ENCODE measurements around the gene PDILT. TPM values are rescaled to one million over a fixed set of nuclear protein-coding genes. Genes with fewer than 3 reads are reported as not detected.

PDILT gene
- total RNA-seq, 4 donors from 2014 or later = not detected

GRCh38 chr16:20336955-20337354, 67.6 kb downstream of the PDILT start:
- in situ Hi-C loops (cut with MboI; ENCODE audit: low sequenced_read_pairs in 4 of 4) = no loop called here
- no peak overlapping the region for H3K4me3 ChIP-seq
- H3K4me1 ChIP-seq = no peaks in the 10 kb centered on the region
- TF ChIP-seq POLR2A (IDR thresholded peaks at IDR 0.05) (no peak), CTCF (IDR thresholded peaks at IDR 0.05 in 4 of 5, conservative IDR thresholded peaks at IDR 0.05 in 1 of 5) (no peak)
- H3K36me3 ChIP-seq = no peaks in the 10 kb centered on the region
- DNase-seq (no peak), ATAC-seq (no peak)
- H3K27me3 ChIP-seq = no peaks in the 10 kb centered on the region
- no peak overlapping the region for H3K27ac ChIP-seq
- no peaks in the 10 kb centered on the region for H3K9me3 ChIP-seq
- intact Hi-C loops (cut with DNase I; ENCODE audit: low total_unique reads) = no loop called here

GRCh38 chr16:20334396-20334795, 70.1 kb downstream of the PDILT start:
- DNase-seq = no peak
- no peaks in the 10 kb centered on the region for H3K9me3 ChIP-seq
- TF ChIP-seq POLR2A (IDR thresholded peaks at IDR 0.05) = no peak
- TF ChIP-seq CTCF (IDR thresholded peaks at IDR 0.05 in 4 of 5, conservative IDR thresholded peaks at IDR 0.05 in 1 of 5) = no peak
- intact Hi-C loops (cut with DNase I; ENCODE audit: low total_unique reads) (no loop called here), in situ Hi-C loops (cut with MboI; ENCODE audit: low sequenced_read_pairs in 4 of 4) (no loop called here)
- H3K4me3 ChIP-seq = no peak overlapping the region
- no peaks in the 10 kb centered on the region for H3K4me1 ChIP-seq
- H3K27ac ChIP-seq = no peak overlapping the region
- H3K27me3 ChIP-seq = no peaks in the 10 kb centered on the region
- no peak for ATAC-seq
- H3K36me3 ChIP-seq = no peaks in the 10 kb centered on the region

GRCh38 chr16:20333120-20333519, 71.4 kb downstream of the PDILT start:
- H3K27ac ChIP-seq = no peak overlapping the region
- no peak overlapping the region for H3K4me3 ChIP-seq
- no peak for TF ChIP-seq POLR2A (IDR thresholded peaks at IDR 0.05)
- no peak for TF ChIP-seq CTCF (IDR thresholded peaks at IDR 0.05 in 4 of 5, conservative IDR thresholded peaks at IDR 0.05 in 1 of 5)
- H3K4me1 ChIP-seq = no peaks in the 10 kb centered on the region
- DNase-seq = no peak
- intact Hi-C loops (cut with DNase I; ENCODE audit: low total_unique reads) = no loop called here
- ATAC-seq = no peak
- in situ Hi-C loops (cut with MboI; ENCODE audit: low sequenced_read_pairs in 4 of 4) = no loop called here
- no peaks in the 10 kb centered on the region for H3K36me3 ChIP-seq
- H3K9me3 ChIP-seq = no peaks in the 10 kb centered on the region
- no peaks in the 10 kb centered on the region for H3K27me3 ChIP-seq

- no peaks in the 10 kb centered on the region for H3K27me3 ChIP-seq
These were observed 72.1 kb downstream of the PDILT start for GRCh38 chr16:20332411-20332810.

More at GRCh38 chr16:20332411-20332810, 72.1 kb downstream of the PDILT start:
- no peak overlapping the region for H3K4me3 ChIP-seq
- intact Hi-C loops (cut with DNase I; ENCODE audit: low total_unique reads) = no loop called here
- ATAC-seq (no peak), DNase-seq (no peak)
- no peak for TF ChIP-seq CTCF (IDR thresholded peaks at IDR 0.05 in 4 of 5, conservative IDR thresholded peaks at IDR 0.05 in 1 of 5)
- TF ChIP-seq POLR2A (IDR thresholded peaks at IDR 0.05) = no peak
- H3K4me1 ChIP-seq = no peaks in the 10 kb centered on the region
- no peaks in the 10 kb centered on the region for H3K36me3 ChIP-seq
- in situ Hi-C loops (cut with MboI; ENCODE audit: low sequenced_read_pairs in 4 of 4) = no loop called here
- H3K27ac ChIP-seq = no peak overlapping the region
- no peaks in the 10 kb centered on the region for H3K9me3 ChIP-seq

All from gastrocnemius medialis (tissue), 4 donors.